SK-N-SH (cell line): Measurements from ENCODE around the gene KCND3. TPM values are rescaled to one million over a fixed set of nuclear protein-coding genes. Genes with fewer than 3 reads are reported as not detected.

Experiments used
- CTCF ChIA-PET: fragments of 300-600, 350-600 bp; formaldehyde crosslinking; extraction: SDS; loops from one replicate; lab custom pipeline; 2021; lab: Yijun Ruan, JAX
- POLR2A ChIA-PET: fragments of 350-600 bp; sonication (Branson Sonifier 250); formaldehyde crosslinking; extraction: SDS; loops from one replicate; lab custom pipeline; 2020; ENCODE audit warnings: antibody characterized with exemption, inconsistent platforms; lab: Yijun Ruan, JAX
- DNase-seq: peaks from one replicate; pipeline ENCODE4 v3.0.0; 2012
- H2AFZ ChIP-seq: fragments of 200-600 bp; sonication (generic); 2 replicates; pipeline ENCODE4 v1.8.1; 2016; ENCODE audit warnings: antibody characterized with exemption, mild to moderate bottlenecking, low read depth
- H3F3A ChIP-seq: fragments of 200-600 bp; sonication (generic); replicated peaks from 2 replicates; pipeline ENCODE3; 2016; ENCODE audit warnings: antibody characterized with exemption, mild to moderate bottlenecking; ENCODE audit not compliant: insufficient read depth
- H3K27ac ChIP-seq, 2 experiments: fragments of 200-500 bp in 1 of 2; fragments of 200-600 bp in 1 of 2; sonication (Bioruptor generic) in 1 of 2; sonication (generic), shearing (Covaris generic) in 1 of 2; 2 replicates each; pipeline versions ENCODE4 v1.5.1 to v1.6.1; 2014 to 2016; ENCODE audit warnings: low read depth in 2 of 2, inconsistent platforms in 1 of 2, low read length in 1 of 2, mild to moderate bottlenecking in 1 of 2, mixed read lengths in 1 of 2
- H3K27me3 ChIP-seq: fragments of 200-600 bp; sonication (generic), shearing (Covaris generic); 2 replicates; pipeline ENCODE4 v1.6.1; 2016; ENCODE audit warnings: mixed run types; ENCODE audit not compliant: insufficient read depth
- H3K36me3 ChIP-seq, 2 experiments: fragments of 200-500 bp in 1 of 2; fragments of 200-600 bp in 1 of 2; sonication (Bioruptor generic) in 1 of 2; sonication (generic) in 1 of 2; replicated peaks in 1 of 2; 2 replicates each; pipeline versions ENCODE3 to v1.5.1; 2014 to 2016; ENCODE audit warnings: low read length in 1 of 2, mild to moderate bottlenecking in 1 of 2; ENCODE audit not compliant: insufficient read depth in 2 of 2, control insufficient read depth in 1 of 2
- H3K4me1 ChIP-seq, 2 experiments: fragments of 200-500 bp in 1 of 2; fragments of 200-600 bp in 1 of 2; sonication (Bioruptor generic) in 1 of 2; sonication (generic), shearing (Covaris generic) in 1 of 2; 2 replicates each; pipeline versions ENCODE4 v1.5.1 to v1.6.1; 2014 to 2016; ENCODE audit warnings: low read depth in 1 of 2, low read length in 1 of 2, mixed run types in 1 of 2; ENCODE audit not compliant: insufficient read depth in 2 of 2, control insufficient read depth in 1 of 2
- H3K4me2 ChIP-seq: fragments of 200-600 bp; sonication (generic), shearing (Covaris generic); 2 replicates; pipeline ENCODE4 v1.6.1; 2017; ENCODE audit warnings: mixed run types
- H3K4me3 ChIP-seq, 2 experiments: fragments of 200-500 bp in 1 of 2; fragments of 200-600 bp in 1 of 2; sonication (Bioruptor generic) in 1 of 2; sonication (generic), shearing (Covaris generic) in 1 of 2; 2 replicates each; pipeline versions ENCODE4 v1.5.1 to v1.8.1; 2014 to 2016; ENCODE audit warnings: low read depth in 2 of 2, inconsistent platforms in 1 of 2, low read length in 1 of 2, mild to moderate bottlenecking in 1 of 2, mixed read lengths in 1 of 2, moderate library complexity in 1 of 2
- H3K79me2 ChIP-seq: fragments of 200-600 bp; sonication (generic); 2 replicates; pipeline ENCODE4 v1.8.1; 2017; ENCODE audit warnings: mild to moderate bottlenecking; ENCODE audit not compliant: insufficient read depth
- H3K9ac ChIP-seq: fragments of 200-600 bp; sonication (generic); 2 replicates; pipeline ENCODE4 v1.6.1; 2017; ENCODE audit warnings: mixed run types
- H3K9me2 ChIP-seq: fragments of 200-600 bp; sonication (generic); 2 replicates; pipeline ENCODE4 v1.6.1; 2017; ENCODE audit warnings: mixed run types
- H3K9me3 ChIP-seq: fragments of 200-600 bp; sonication (generic); 2 replicates; pipeline ENCODE4 v1.6.1; 2017; ENCODE audit warnings: mixed run types, mild to moderate bottlenecking, moderate library complexity
- H4K20me1 ChIP-seq: fragments of 200-600 bp; sonication (generic); 2 replicates; pipeline ENCODE4 v1.6.1; 2017; ENCODE audit warnings: mild to moderate bottlenecking, mixed run types; ENCODE audit not compliant: insufficient read depth
- ELF1 ChIP-seq: IDR thresholded peaks from 2 replicates; pipeline ENCODE4 v1.4.0; 2012
- EP300 ChIP-seq, 2 experiments: IDR thresholded peaks; 2 replicates each; pipeline versions ENCODE4 v1.4.0 to v1.6.1; 2012; ENCODE audit warnings: borderline replicate concordance in 1 of 2, low read depth in 1 of 2, low read length in 1 of 2
- FOSL2 ChIP-seq: IDR thresholded peaks from 2 replicates; pipeline ENCODE4 v1.4.0; 2012; ENCODE audit warnings: low read depth, mild to moderate bottlenecking, moderate library complexity, borderline replicate concordance
- FOXJ3 ChIP-seq: sonication (generic); formaldehyde crosslinking; IDR thresholded peaks from 2 replicates; pipeline ENCODE4 v1.5.1; 2020; ENCODE audit warnings: mild to moderate bottlenecking, missing genetic modification reagents
- GABPA ChIP-seq: IDR thresholded peaks from 2 replicates; pipeline ENCODE4 v1.4.0; 2012; ENCODE audit warnings: low read depth, mild to moderate bottlenecking
- GATA2 ChIP-seq: sonication (generic); formaldehyde crosslinking; IDR thresholded peaks from 2 replicates; pipeline ENCODE4 v1.5.0; 2020; ENCODE audit warnings: mild to moderate bottlenecking, missing genetic modification reagents
- MEF2A ChIP-seq: IDR thresholded peaks from 2 replicates; pipeline ENCODE4 v1.4.0; 2012; ENCODE audit warnings: low read depth, borderline replicate concordance
- MXI1 ChIP-seq: IDR thresholded peaks from 2 replicates; pipeline ENCODE4 v1.6.1; 2012; ENCODE audit warnings: mild to moderate bottlenecking, low read depth, low read length, improper control_type of control experiment
- RFX5 ChIP-seq: IDR thresholded peaks from 2 replicates; pipeline ENCODE4 v1.6.1; 2012; ENCODE audit warnings: mild to moderate bottlenecking, improper control_type of control experiment, low read length
- SIN3A ChIP-seq: IDR thresholded peaks from 2 replicates; pipeline ENCODE4 v1.6.1; 2012; ENCODE audit warnings: low read depth, mild to moderate bottlenecking, low read length, moderate library complexity, borderline replicate concordance
- TAF1 ChIP-seq: IDR thresholded peaks from 2 replicates; pipeline ENCODE4 v1.6.1; 2012; ENCODE audit warnings: low read depth, mild to moderate bottlenecking, low read length, moderate library complexity, borderline replicate concordance
- TEAD4 ChIP-seq: IDR thresholded peaks from 2 replicates; pipeline ENCODE4 v1.4.0; 2012; ENCODE audit warnings: mild to moderate bottlenecking, borderline replicate concordance; ENCODE audit not compliant: insufficient read depth
- YY1 ChIP-seq: IDR thresholded peaks from 2 replicates; pipeline ENCODE4 v1.4.0; 2012; ENCODE audit warnings: low read depth, mild to moderate bottlenecking
- ZBTB33 ChIP-seq: IDR thresholded peaks from 2 replicates; pipeline ENCODE4 v1.4.0; 2012; ENCODE audit warnings: low read depth, borderline replicate concordance
- WGBS: methylation state at CpG from one replicate; pipeline ENCODE4 v1.1.6; 2017; ENCODE audit warnings: low lambda C conversion rate; 5-methylcytosine and 5-hydroxymethylcytosine counted together
- polyA plus RNA-seq, 3 experiments: library from polyadenylated mRNA; depleted of rRNA; stranded (reverse); fragments of >200 nt; gene quantifications; 2 replicates each; pipeline ENCODE4 v1.2.3, GENCODE V29; 2012
- TF ChIP-seq, protein P1 (sequence below): fragments of 200-600 bp; sonication (generic); IDR thresholded peaks from 2 replicates; pipeline ENCODE4 v1.6.1; 2017; ENCODE audit warnings: antibody characterized with exemption, mild to moderate bottlenecking, moderate library complexity
- TF ChIP-seq, protein P2 (sequence below): IDR thresholded peaks from 2 replicates; pipeline ENCODE4 v1.4.0; 2012; ENCODE audit warnings: low read depth, borderline replicate concordance

Gene KCND3
- polyA plus RNA-seq, 1 of the 3 experiments (the other 2 are of a cell fraction), result not detected

- no peak for TF ChIP-seq ZBTB33
- no peak for TF ChIP-seq MEF2A
- no peak for TF ChIP-seq GABPA
- TF ChIP-seq MXI1, result no peak
These were observed 30.6 kb downstream of the KCND3 start (continued) for GRCh38 chr1:111958851-111959250.

- Histone ChIP-seq H3K36me3 (no peaks in the 10 kb centered on the region), H3K9me2 (no peaks in the 10 kb centered on the region), H3K27ac (no peak overlapping the region), H2AFZ (no peak overlapping the region), H3K4me2 (no peak overlapping the region), H3K4me1 (no peaks in the 10 kb centered on the region), H3K4me3 (no peak overlapping the region), H3K9ac (no peak overlapping the region), H3F3A (no peaks in the 10 kb centered on the region), H3K27me3 (no peaks in the 10 kb centered on the region; the same call in 1 of the 2 replicates), H3K79me2 (no peaks in the 10 kb centered on the region), H4K20me1 (no peaks in the 10 kb centered on the region), H3K9me3 (no peaks in the 10 kb centered on the region)
- CTCF ChIA-PET, result no interaction called here
- WGBS, result 38% methylated on average over 2 of the region's 3 CpGs
- TF ChIP-seq FOXJ3 (CRISPR knock-in tag) (no peak), EP300 (IDR thresholded peaks at IDR 0.05; ENCODE audit: borderline replicate concordance in 1 of 2, low read depth in 1 of 2, low read length in 1 of 2) (no peak), GATA2 (CRISPR knock-in tag) (no peak), YY1 (no peak), ELF1 (no peak), SIN3A (no peak), TAF1 (no peak), ZBTB33 (no peak), FOSL2 (no peak), RFX5 (no peak), TEAD4 (no peak)
- TF ChIP-seq, protein P1, sequence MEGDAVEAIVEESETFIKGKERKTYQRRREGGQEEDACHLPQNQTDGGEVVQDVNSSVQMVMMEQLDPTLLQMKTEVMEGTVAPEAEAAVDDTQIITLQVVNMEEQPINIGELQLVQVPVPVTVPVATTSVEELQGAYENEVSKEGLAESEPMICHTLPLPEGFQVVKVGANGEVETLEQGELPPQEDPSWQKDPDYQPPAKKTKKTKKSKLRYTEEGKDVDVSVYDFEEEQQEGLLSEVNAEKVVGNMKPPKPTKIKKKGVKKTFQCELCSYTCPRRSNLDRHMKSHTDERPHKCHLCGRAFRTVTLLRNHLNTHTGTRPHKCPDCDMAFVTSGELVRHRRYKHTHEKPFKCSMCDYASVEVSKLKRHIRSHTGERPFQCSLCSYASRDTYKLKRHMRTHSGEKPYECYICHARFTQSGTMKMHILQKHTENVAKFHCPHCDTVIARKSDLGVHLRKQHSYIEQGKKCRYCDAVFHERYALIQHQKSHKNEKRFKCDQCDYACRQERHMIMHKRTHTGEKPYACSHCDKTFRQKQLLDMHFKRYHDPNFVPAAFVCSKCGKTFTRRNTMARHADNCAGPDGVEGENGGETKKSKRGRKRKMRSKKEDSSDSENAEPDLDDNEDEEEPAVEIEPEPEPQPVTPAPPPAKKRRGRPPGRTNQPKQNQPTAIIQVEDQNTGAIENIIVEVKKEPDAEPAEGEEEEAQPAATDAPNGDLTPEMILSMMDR, result no peak
- TF ChIP-seq, protein P2, sequence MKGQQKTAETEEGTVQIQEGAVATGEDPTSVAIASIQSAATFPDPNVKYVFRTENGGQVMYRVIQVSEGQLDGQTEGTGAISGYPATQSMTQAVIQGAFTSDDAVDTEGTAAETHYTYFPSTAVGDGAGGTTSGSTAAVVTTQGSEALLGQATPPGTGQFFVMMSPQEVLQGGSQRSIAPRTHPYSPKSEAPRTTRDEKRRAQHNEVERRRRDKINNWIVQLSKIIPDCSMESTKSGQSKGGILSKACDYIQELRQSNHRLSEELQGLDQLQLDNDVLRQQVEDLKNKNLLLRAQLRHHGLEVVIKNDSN, result no peak
- POLR2A ChIA-PET, result no interaction called here
- DNase-seq, result no peak
These were observed 31.4 kb downstream of the KCND3 start for GRCh38 chr1:111958075-111958474.
